Kidney tubule cell (primary cell): Measurements from ENCODE around the gene DNM3.
"Not testable (repeated sequence)": the region's sequence is repeated elsewhere in the genome, so short reads cannot be mapped to it uniquely, and the experiment has no call there.

Experiments
- DNase-seq: peaks from one replicate; pipeline ENCODE4 v3.0.0-alpha.2; 2018; ENCODE audit warnings: low spot score

The DNM3 gene

GRCh38 chr1:172024944-172025738 is 183.8 kb downstream of the DNM3 start:
- DNase-seq = peak; percentile 9

DNA sequence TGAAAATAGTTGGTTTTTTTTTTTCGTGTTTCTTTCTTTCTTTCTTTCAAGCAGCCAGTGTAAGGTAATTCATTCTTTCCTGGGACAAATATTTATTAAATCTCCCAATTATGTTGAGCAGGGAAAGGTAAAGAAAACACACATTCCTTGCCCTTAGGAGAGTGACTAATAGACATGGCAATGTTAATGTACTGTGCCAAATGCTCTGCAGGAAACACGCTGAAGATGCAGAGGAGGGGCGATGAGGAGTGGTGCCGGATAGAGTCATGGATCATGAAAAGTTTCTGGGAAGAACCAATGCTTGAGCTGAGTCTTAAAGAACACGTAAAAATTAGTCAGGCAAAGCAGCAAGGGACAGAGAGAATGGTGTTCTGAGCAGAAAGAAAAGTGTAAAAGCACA is 199.2 kb downstream of the DNM3 start:
- peak; percentile 73 for DNase-seq

- no peak for DNase-seq
These were observed 199.8 kb downstream of the DNM3 start for GRCh38 chr1:172041102-172041501.

DNA sequence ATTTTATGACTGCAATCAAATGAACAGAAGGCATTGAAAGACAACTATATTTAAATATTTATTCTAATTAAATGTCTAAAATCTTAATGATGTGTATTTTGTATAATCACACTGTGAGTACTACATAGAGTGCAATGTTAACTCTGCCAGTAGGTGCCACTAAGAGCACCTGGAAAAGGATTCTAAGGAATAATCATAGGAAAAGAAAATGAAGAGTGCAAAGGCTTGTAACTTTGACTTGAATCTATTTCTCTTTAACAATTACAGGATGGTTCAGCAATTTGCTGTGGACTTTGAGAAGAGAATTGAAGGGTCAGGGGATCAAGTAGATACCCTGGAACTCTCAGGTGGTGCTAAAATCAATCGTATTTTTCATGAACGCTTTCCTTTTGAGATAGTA is 200.4 kb downstream of the DNM3 start:
- DNase-seq = no peak

DNA sequence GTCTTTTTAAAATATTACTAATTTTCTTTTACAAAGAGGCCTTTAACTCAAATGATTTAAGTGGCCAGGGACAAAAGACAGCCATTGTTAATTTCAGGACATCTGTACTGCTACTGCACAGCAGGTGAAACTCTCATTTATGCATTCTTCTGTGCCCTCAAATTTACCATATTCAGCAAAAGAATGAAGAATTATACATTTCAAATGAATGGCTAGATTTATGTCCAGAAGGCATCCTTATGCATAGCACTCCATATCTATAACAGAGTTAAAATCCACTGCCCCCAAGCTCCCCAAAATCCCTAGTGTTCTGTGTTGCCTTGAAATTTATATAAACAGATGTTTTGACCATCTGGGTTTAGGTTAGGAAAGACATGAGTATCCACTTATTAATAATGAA is 202.6 kb downstream of the DNM3 start:
- no peak for DNase-seq

DNA sequence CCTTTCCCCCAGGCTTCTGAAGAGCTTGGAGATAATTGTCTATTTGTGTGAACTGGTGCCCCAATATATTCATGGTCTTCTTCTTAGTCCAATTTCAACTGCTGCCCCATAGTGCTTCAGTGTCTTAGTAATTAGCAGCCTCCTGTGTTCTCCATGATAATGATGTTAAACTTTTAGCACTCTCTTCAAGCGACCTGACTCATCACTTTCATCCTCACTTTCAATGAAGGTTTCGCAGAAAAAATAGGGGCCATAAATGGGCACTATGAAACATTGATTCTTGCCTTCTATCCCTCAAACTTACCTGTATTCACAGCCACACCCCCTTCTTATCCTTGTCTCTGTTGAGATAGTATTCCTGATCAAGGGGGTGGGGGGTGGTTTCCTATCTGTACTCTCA is 210.6 kb downstream of the DNM3 start:
- no peak for DNase-seq

DNA sequence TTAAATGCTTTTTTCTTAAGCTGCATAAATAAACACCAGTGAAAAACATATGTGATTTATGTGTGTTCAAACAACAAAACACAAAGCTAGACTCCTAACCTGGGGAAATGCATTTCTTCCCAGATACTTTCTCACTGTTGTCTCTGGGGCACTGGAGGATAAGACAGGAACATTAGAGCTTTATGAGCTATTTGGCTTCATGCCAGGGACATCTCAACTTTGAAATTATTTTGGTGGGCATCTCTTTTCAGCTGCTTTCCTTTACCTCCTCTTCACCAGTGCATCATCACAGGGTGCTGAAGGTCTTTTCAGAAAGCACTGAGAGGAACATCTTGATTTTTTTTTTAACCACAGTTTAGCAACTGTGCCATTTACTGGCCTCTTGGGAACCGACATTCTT is 212.9 kb downstream of the DNM3 start:
- DNase-seq = no peak

DNA sequence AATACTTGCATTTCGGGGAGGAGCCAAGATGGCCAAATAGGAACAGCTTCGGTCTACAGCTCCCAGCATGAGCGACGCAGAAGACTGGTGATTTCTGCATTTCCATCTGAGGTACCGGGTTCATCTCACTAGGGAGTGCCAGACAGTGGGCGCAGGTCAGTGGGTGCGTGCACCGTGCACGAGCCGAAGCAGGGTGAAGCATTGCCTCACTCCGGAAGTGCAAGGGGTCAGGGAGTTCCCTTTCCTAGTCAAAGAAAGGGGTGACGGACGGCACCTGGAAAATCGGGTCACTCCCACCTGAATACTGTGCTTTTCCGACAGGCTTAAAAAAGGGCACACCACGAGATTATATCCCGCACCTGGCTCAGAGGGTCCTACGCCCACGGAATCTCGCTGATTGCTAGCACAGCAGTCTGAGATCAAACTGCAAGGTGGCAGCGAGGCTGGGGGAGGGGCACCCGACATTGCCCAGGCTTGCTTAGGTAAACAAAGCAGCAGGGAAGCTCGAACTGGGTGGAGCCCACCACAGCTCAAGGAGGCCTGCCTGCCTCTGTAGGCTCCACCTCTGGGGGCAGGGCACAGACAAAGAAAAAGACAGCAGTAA is 214.6 kb downstream of the DNM3 start:
- not testable (repeated sequence) for DNase-seq

GRCh38 chr1:172068334-172068733 is 227.0 kb downstream of the DNM3 start:
- DNase-seq = no peak

DNA sequence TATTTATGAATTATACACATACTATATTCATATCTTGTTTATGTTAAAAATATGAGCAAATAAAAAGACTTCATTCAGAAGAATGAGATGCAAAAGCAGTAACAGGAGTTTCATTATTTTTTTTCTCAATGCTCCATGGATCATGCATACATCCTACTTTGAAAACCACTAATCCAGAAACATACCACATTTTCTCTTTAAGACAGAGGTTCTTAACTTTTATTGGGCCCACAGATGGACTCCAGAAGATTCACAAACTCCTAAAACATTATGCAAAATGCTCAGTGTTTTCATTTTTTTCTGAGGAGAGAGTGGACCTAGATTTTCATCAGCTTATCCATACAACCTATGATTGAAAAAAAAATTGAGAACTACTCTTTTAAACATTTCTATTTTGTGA is 227.8 kb downstream of the DNM3 start:
- DNase-seq = no peak

DNA sequence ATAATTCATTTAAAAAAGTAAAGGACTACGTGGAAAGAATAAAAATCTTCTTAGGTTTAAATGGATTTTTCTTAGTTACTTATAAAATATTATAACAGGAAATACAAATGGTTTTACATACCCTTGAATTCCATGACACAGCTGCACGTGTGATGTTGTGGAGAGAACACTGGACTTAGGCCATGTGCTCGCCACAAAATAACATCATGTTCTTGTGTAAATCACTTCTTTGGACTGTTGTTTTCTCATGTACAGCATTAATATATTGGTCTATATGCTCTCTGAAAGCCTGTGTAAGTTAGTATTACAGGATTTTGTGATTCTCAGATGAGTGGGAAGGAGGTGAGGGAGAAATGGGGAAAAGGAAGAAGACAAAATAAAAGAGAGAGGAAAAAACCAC is 228.2 kb downstream of the DNM3 start:
- DNase-seq = no peak

DNA sequence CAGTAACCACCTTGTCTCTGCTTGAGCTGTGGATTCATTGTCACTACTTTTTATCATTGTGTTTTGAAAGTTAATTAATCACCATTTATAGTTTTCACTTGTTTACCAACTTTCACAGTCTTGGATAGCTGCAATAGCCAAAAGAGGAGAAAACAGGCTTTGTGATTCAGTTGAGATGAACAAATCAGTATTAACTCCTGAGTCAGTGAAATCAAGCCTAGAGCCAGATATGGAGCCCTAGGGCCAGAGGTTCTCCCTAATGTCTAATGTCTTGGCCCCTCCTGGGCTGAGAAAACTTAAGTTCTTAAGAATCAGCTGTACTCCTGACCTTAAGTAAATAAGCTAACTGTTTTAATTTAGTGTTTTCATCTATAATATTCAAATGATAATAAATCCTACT is 228.8 kb downstream of the DNM3 start:
- DNase-seq = no peak

DNA sequence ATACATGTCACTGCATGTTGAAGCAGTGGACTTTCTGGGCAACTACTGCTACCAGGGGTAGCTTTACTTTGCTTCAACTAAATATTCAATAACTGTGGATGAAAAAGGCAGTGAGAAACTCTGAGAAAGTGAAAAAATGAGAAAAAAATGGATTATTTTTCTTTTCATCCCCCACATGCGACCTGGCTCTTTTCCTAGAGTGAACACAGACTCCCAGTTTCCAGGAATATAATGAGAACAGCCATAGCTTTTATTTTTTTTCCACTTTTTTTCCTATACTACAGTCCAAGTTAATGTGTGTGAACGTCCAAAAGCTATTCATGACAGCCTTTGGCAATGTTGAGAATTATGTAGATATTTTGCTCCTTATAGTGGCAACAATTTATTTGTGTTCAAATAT is 230.4 kb downstream of the DNM3 start:
- no peak for DNase-seq

- DNase-seq = not testable (repeated sequence)
These were observed 238.6 kb downstream of the DNM3 start for GRCh38 chr1:172079859-172080258.

DNA sequence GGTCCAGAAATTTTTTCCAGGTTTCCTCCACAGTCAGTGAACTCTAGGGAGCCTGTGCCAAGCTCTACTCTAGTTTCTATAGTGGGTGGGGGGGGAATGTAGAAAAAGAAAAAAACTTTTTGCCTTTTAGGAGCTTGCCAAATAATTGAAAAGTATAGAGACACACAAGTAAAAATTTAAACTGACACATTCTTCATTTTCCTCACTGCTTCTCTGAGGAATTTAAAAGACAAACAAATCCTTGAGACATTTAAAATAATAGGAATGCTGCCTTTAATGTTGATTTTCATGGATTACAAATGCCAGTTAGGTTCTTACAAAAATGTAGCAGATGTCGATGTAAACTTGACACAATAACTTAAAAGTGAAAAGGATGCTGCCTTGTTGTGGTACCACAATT is 241.9 kb downstream of the DNM3 start:
- DNase-seq = no peak

GRCh38 chr1:172084876-172085275 is 243.6 kb downstream of the DNM3 start:
- DNase-seq = no peak

GRCh38 chr1:172085317-172085716 is 244.0 kb downstream of the DNM3 start:
- DNase-seq = no peak

DNA sequence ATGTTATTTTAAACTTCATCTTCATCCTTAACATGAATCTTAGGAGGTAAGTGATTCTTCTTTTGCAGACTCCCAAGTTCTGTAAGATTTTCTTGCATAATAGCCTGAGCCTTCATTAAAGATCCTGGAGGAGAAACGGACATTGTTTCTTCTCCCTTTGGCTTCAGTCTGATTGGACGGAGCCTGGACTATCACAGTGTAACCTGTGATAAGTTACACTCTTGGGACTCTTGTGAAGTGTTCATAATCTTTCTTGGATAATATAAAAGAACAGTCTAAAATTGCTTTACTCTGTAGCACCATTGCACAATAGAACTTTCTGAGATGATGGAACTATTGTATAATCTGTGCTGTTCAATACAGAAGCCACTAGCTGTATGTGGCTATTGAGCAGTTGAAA is 244.8 kb downstream of the DNM3 start:
- DNase-seq = no peak

DNA sequence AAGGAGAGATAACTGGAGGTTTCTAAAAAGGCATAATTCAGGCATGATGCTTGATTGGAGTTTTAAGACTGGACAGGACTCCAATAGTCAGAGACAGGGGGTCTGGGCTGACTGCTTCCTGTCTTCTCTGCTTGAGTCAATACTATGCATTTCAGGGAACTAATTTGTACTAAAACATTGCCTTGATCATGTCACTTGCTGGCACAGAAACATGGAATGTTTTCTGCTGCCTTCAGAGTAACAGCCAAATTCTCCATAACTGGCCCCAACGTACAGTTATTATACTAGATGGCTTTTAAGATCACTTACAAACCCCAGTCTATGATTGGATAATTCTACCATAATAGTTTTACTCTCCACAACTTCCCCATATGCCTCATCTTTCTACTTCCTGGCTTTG is 247.0 kb downstream of the DNM3 start:
- DNase-seq = no peak

GRCh38 chr1:172089768-172090510 is 248.6 kb downstream of the DNM3 start:
- DNase-seq = peak; percentile 78

- no peak for DNase-seq
These were observed 249.2 kb downstream of the DNM3 start for GRCh38 chr1:172090511-172090817.

GRCh38 chr1:172095846-172096245 is 254.5 kb downstream of the DNM3 start:
- DNase-seq = no peak

DNA sequence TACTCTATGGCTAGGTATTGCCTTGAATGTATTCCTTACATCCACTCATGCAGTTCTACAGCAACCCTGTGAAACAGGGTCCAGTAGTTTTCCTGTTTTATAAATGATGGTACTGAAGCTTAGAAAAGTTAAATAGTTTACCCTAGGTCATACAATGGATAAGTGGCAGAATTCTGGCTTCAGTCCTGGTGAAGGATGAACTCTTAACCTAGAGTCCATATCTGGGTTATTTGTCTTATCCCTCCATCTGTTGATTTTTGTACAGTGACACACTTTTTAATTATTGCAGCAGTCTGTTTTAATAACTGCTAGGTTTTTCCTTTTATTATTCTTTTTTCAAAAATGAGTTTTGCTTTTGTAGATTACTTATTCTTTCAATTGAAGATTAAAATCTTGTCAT is 263.9 kb downstream of the DNM3 start:
- DNase-seq = no peak
